ENCODE results near the gene AP2A2.

AP2A2 gene

GRCh38 chr11:947744-948143, 22.1 kb downstream of the AP2A2 start:
- no peak for TF ChIP-seq CTCF (IDR thresholded peaks at IDR 0.05)
- H3K9me3 ChIP-seq, result no peaks in the 10 kb centered on the region
- H3K4me1 ChIP-seq (ENCODE audit: control insufficient read depth in 1 of 2, insufficient read depth in 1 of 2, low read depth in 1 of 2, low read length in 1 of 2), result peaks cover 0 to 4% of the 10 kb centered on the region in 2 experiments
- no peaks in the 10 kb centered on the region for H3K27me3 ChIP-seq
- no peak overlapping the region for H3K27ac ChIP-seq
- H3K36me3 ChIP-seq, result peaks cover 22% of the 10 kb centered on the region
- H3K4me3 ChIP-seq (ENCODE audit: low read depth in 1 of 2, low read length in 1 of 2), result no peak overlapping the region

- H3K4me3 ChIP-seq (ENCODE audit: low read depth in 1 of 2, low read length in 1 of 2), result no peak overlapping the region
- no peaks in the 10 kb centered on the region for H3K27me3 ChIP-seq
- no peaks in the 10 kb centered on the region for H3K9me3 ChIP-seq
- no peak overlapping the region for H3K27ac ChIP-seq
- H3K4me1 ChIP-seq (ENCODE audit: control insufficient read depth in 1 of 2, insufficient read depth in 1 of 2, low read depth in 1 of 2, low read length in 1 of 2), result no peaks in the 10 kb centered on the region
- TF ChIP-seq CTCF (IDR thresholded peaks at IDR 0.05), result no peak
- peaks cover 3% of the 10 kb centered on the region for H3K36me3 ChIP-seq
Measured at GRCh38 chr11:951507-951906, 25.8 kb downstream of the AP2A2 start.

- Histone ChIP-seq H3K36me3 (peaks cover 10% of the 10 kb centered on the region), H3K4me3 (ENCODE audit: low read depth in 1 of 2, low read length in 1 of 2) (no peak overlapping the region), H3K27me3 (no peaks in the 10 kb centered on the region), H3K27ac (no peak overlapping the region), H3K9me3 (no peaks in the 10 kb centered on the region), H3K4me1 (ENCODE audit: control insufficient read depth in 1 of 2, insufficient read depth in 1 of 2, low read depth in 1 of 2, low read length in 1 of 2) (no peaks in the 10 kb centered on the region)
- no peak for TF ChIP-seq CTCF (IDR thresholded peaks at IDR 0.05)
Measured at GRCh38 chr11:952406-953385, 27.0 kb downstream of the AP2A2 start.

GRCh38 chr11:953512-953911, 27.8 kb downstream of the AP2A2 start:
- no peaks in the 10 kb centered on the region for H3K27me3 ChIP-seq
- peaks cover 10% of the 10 kb centered on the region for H3K36me3 ChIP-seq
- H3K4me1 ChIP-seq (ENCODE audit: control insufficient read depth in 1 of 2, insufficient read depth in 1 of 2, low read depth in 1 of 2, low read length in 1 of 2), result no peaks in the 10 kb centered on the region
- H3K9me3 ChIP-seq, result no peaks in the 10 kb centered on the region
- no peak for TF ChIP-seq CTCF (IDR thresholded peaks at IDR 0.05)
- H3K4me3 ChIP-seq (ENCODE audit: low read depth in 1 of 2, low read length in 1 of 2), result no peak overlapping the region
- no peak overlapping the region for H3K27ac ChIP-seq

- TF ChIP-seq CTCF (IDR thresholded peaks at IDR 0.05), result no peak
- H3K4me1 ChIP-seq (ENCODE audit: control insufficient read depth in 1 of 2, insufficient read depth in 1 of 2, low read depth in 1 of 2, low read length in 1 of 2), result no peaks in the 10 kb centered on the region
- H3K9me3 ChIP-seq, result no peaks in the 10 kb centered on the region
- no peaks in the 10 kb centered on the region for H3K27me3 ChIP-seq
- H3K27ac ChIP-seq, result no peak overlapping the region
- peaks cover 12% of the 10 kb centered on the region for H3K36me3 ChIP-seq
- H3K4me3 ChIP-seq (ENCODE audit: low read depth in 1 of 2, low read length in 1 of 2), result no peak overlapping the region
Measured at GRCh38 chr11:954392-955153, 28.9 kb downstream of the AP2A2 start.

Measured in neutrophil (primary cell).